ENCODE measurements around the gene ZNF891.

- TF ChIP-seq SP1 (CRISPR knock-in tag; conservative IDR thresholded peaks at IDR 0.05): no peak
- TF ChIP-seq USF2 (CRISPR knock-in tag; IDR thresholded peaks at IDR 0.05): no peak
- TF ChIP-seq CTCF (IDR thresholded peaks at IDR 0.05): no peak
- TF ChIP-seq TEAD1 (CRISPR knock-in tag; IDR thresholded peaks at IDR 0.05): no peak
- TF ChIP-seq IRF2 (CRISPR knock-in tag; IDR thresholded peaks at IDR 0.05; ENCODE audit: borderline replicate concordance, low read depth): no peak
- no peak for TF ChIP-seq CREB1 (CRISPR knock-in tag; IDR thresholded peaks at IDR 0.05)
- no peak for TF ChIP-seq SMAD4 (CRISPR knock-in tag; IDR thresholded peaks at IDR 0.05)
- TF ChIP-seq ZBTB21 (CRISPR knock-in tag; IDR thresholded peaks at IDR 0.05; ENCODE audit: borderline replicate concordance): no peak
- TF ChIP-seq CBFB (CRISPR knock-in tag; IDR thresholded peaks at IDR 0.05; ENCODE audit: low read depth): no peak
- no peak for TF ChIP-seq FOXK1 (CRISPR knock-in tag; IDR thresholded peaks at IDR 0.05)
- no peak for TF ChIP-seq MAX (CRISPR knock-in tag; IDR thresholded peaks at IDR 0.05)
- TF ChIP-seq CREM (CRISPR knock-in tag; IDR thresholded peaks at IDR 0.05): no peak
- no peak for TF ChIP-seq FOXP4 (CRISPR knock-in tag; IDR thresholded peaks at IDR 0.05)
- no peak for TF ChIP-seq ZNF232 (CRISPR knock-in tag; IDR thresholded peaks at IDR 0.05)
Measured at GRCh38 chr12:133073836-133074235, 56.2 kb downstream of the ZNF891 start.
